Lung (tissue), 12 donors: ENCODE results near the gene HMX1. TPM values are rescaled to one million over a fixed set of nuclear protein-coding genes. Genes with fewer than 3 reads are reported as not detected.
A peak's percentile ranks its signal among the peaks of the same experiment; 100 is the strongest.

Source experiments
- ATAC-seq: fragments of 200-7000 bp; cut with Tn5 transposase; one replicate; pipeline ENCODE4 v1.9.1; 2020; ENCODE audit warnings: moderate number of reproducible peaks; ENCODE audit not compliant: insufficient read depth, low FRiP score
- DNase-seq, 3 donors: peaks; one replicate each; pipeline ENCODE4 v3.0.0-alpha.2; 2013 to 2017
- H3K27ac ChIP-seq, 2 donors: one replicate each; pipeline ENCODE4 v1.5.1; 2013; ENCODE audit warnings: mild to moderate bottlenecking in 2 of 2, moderate library complexity in 2 of 2, control low read depth in 1 of 2, inconsistent platforms in 1 of 2, low read depth in 1 of 2, low read length in 1 of 2
- H3K27me3 ChIP-seq, 3 donors: one replicate each; pipeline ENCODE4 v1.5.1; 2013; ENCODE audit warnings: low read length in 2 of 3; ENCODE audit not compliant: control insufficient read depth in 3 of 3, insufficient read depth in 3 of 3
- H3K36me3 ChIP-seq, 4 donors: one replicate each; pipeline ENCODE4 v1.5.1; 2013; ENCODE audit warnings: low read length in 4 of 4, mild to moderate bottlenecking in 1 of 4, moderate library complexity in 1 of 4; ENCODE audit not compliant: control insufficient read depth in 4 of 4, insufficient read depth in 4 of 4
- H3K4me1 ChIP-seq, 5 donors: one replicate each; pipeline ENCODE4 v1.5.1; 2013; ENCODE audit warnings: low read length in 5 of 5, mild to moderate bottlenecking in 2 of 5, moderate library complexity in 1 of 5; ENCODE audit not compliant: control insufficient read depth in 5 of 5, insufficient read depth in 5 of 5
- H3K4me3 ChIP-seq: one replicate; pipeline ENCODE4 v1.5.1; 2013; ENCODE audit warnings: mild to moderate bottlenecking, control low read depth, moderate library complexity
- H3K9ac ChIP-seq, 2 donors: one replicate each; pipeline ENCODE4 v1.5.1; 2013; ENCODE audit warnings: low read length in 2 of 2, control low read depth in 1 of 2; ENCODE audit not compliant: insufficient read depth in 1 of 2
- H3K9me3 ChIP-seq, 4 donors: one replicate each; pipeline ENCODE4 v1.5.1; 2013; ENCODE audit warnings: low read length in 3 of 4, mild to moderate bottlenecking in 1 of 4, moderate library complexity in 1 of 4; ENCODE audit not compliant: control insufficient read depth in 4 of 4, insufficient read depth in 3 of 4
- CTCF ChIP-seq: IDR thresholded peaks from 2 replicates; pipeline ENCODE4 v1.5.1; 2012; ENCODE audit warnings: mild to moderate bottlenecking; ENCODE audit errors: control extremely low read depth, extremely low read depth
- WGBS, 2 donors: extraction: QIAGEN DNeasy Blood & Tissue Kit; methylation state at CpG; one replicate each; pipeline ENCODE4 v1.1.7; 2013; 5-methylcytosine and 5-hydroxymethylcytosine counted together
- polyA plus RNA-seq, 2 donors: library from polyadenylated mRNA; stranded (reverse); fragments of 200-250 nt; gene quantifications; one replicate each; pipeline ENCODE4 v1.2.1, GENCODE V29; 2013
- total RNA-seq, 2 donors: library from RNA; depleted of rRNA in 1 of 2; stranded (reverse); fragments of >200 nt in 1 of 2; gene quantifications; one replicate each; pipeline ENCODE4 v1.2.1, GENCODE V29; 2014 to 2021
- donor health status: control.
- donor health status: control.
- donor health status: Bipolar disorder and iron deficiency.
- donor health status: healthy.
- donor health status: DM: yes; HTN: yes; CAD: no.

HMX1 gene
- total and polyA plus RNA-seq, 4 donors, result not detected

GRCh38 chr4:8841678-8842268 lies 29.9 kb downstream of the HMX1 start:
- peaks cover 0 to 6% (median 0%) of the 10 kb centered on the region in 3 donors for H3K27me3 ChIP-seq
- WGBS, 2 donors, result 91 to 94% methylated on average over 3 of the region's 3 CpGs
- no peak for ATAC-seq

GRCh38 chr4:8840816-8841455 lies 30.7 kb downstream of the HMX1 start:
- no peak overlapping the region for H3K4me3 ChIP-seq
- no peaks in the 10 kb centered on the region for H3K4me1 ChIP-seq
- 80 to 90% methylated on average over 14 of the region's 14 CpGs for WGBS, 2 donors
- DNase-seq, result peak in 1 of 3 donors; percentile 7
- peaks cover 0 to 3% (median 0%) of the 10 kb centered on the region in 3 donors for H3K27me3 ChIP-seq
- H3K9me3 ChIP-seq, result peaks cover 0 to 18% (median 2%) of the 10 kb centered on the region in 4 donors
- TF ChIP-seq CTCF, result no peak
- ATAC-seq, result no peak
- no peaks in the 10 kb centered on the region for H3K36me3 ChIP-seq
- no peak overlapping the region for H3K9ac ChIP-seq
- H3K27ac ChIP-seq, result no peak overlapping the region

More at GRCh38 chr4:8841678-8842268, 29.9 kb downstream of the HMX1 start:
- DNase-seq, result peak in 1 of 3 donors; percentile 5
- TF ChIP-seq CTCF, result no peak
- H3K27ac ChIP-seq, result no peak overlapping the region
- H3K4me1 ChIP-seq, result no peaks in the 10 kb centered on the region
- H3K4me3 ChIP-seq, result no peak overlapping the region
- H3K9ac ChIP-seq, result no peak overlapping the region
- no peaks in the 10 kb centered on the region for H3K36me3 ChIP-seq
- H3K9me3 ChIP-seq, result peaks cover 0 to 18% (median 2%) of the 10 kb centered on the region in 4 donors

GRCh38 chr4:8840006-8840793 lies 31.4 kb downstream of the HMX1 start:
- 70 to 81% methylated on average over 10 of the region's 10 CpGs for WGBS, 2 donors
- H3K4me3 ChIP-seq, result no peak overlapping the region
- no peak for DNase-seq
- no peak overlapping the region for H3K9ac ChIP-seq
- peaks cover 0 to 20% (median 2%) of the 10 kb centered on the region in 4 donors for H3K9me3 ChIP-seq
- H3K27me3 ChIP-seq, result peaks cover 0 to 3% (median 0%) of the 10 kb centered on the region in 3 donors
- TF ChIP-seq CTCF, result no peak
- H3K27ac ChIP-seq, result no peak overlapping the region
- no peaks in the 10 kb centered on the region for H3K4me1 ChIP-seq
- H3K36me3 ChIP-seq, result no peaks in the 10 kb centered on the region
- no peak for ATAC-seq
